Left lung (tissue), 10 donors: ENCODE measurements around the gene RASAL2. TPM values are rescaled to one million over a fixed set of nuclear protein-coding genes. Genes with fewer than 3 reads are reported as not detected.

ENCODE experiments used
- ATAC-seq: fragments of 200-7000 bp; cut with Tn5 transposase; one replicate; pipeline ENCODE4 v1.9.1; 2020; ENCODE audit warnings: moderate library complexity
- DNase-seq, 4 donors: peaks; one replicate each; pipeline ENCODE4 v3.0.0-alpha.2; 2013 to 2020
- H3K27ac ChIP-seq, 2 donors: fragments of 200-600 bp; sonication (generic) in 1 of 2; one replicate each; pipeline versions ENCODE4 v1.5.0 to v1.8.0; 2020 to 2021
- H3K27me3 ChIP-seq, 2 donors: fragments of 200-600 bp; sonication (generic) in 1 of 2; one replicate each; pipeline versions ENCODE4 v1.5.0 to v1.8.0; 2020 to 2021
- H3K36me3 ChIP-seq, 2 donors: fragments of 200-600 bp; sonication (generic) in 1 of 2; one replicate each; pipeline versions ENCODE4 v1.5.0 to v1.8.0; 2020 to 2021
- H3K4me1 ChIP-seq, 2 donors: fragments of 200-600 bp; one replicate each; pipeline ENCODE4 v1.8.0; 2021
- H3K4me3 ChIP-seq, 2 donors: fragments of 200-600 bp; sonication (generic) in 1 of 2; one replicate each; pipeline versions ENCODE4 v1.5.0 to v1.8.0; 2020 to 2021; ENCODE audit warnings: mild to moderate bottlenecking in 1 of 2
- H3K9me3 ChIP-seq, 2 donors: fragments of 200-600 bp; sonication (generic) in 1 of 2; one replicate each; pipeline versions ENCODE4 v1.5.0 to v1.8.0; 2020 to 2021
- CTCF ChIP-seq, 2 donors: fragments of 200-600 bp; sonication (generic) in 1 of 2; IDR thresholded peaks; one replicate each; pipeline versions ENCODE4 v1.5.0 to v1.8.0; 2021; ENCODE audit warnings: antibody characterized with exemption in 2 of 2
- intact Hi-C, 2 donors: fragments of 100-400 bp; cut with DNase I; formaldehyde crosslinking; loops; one replicate each; pipeline versions ENCODE4 v1.11.2 to v1.14.2; 2022
- polyA plus RNA-seq, 6 donors: library from polyadenylated mRNA; unstranded; fragments of 120-200 nt; gene quantifications; one replicate each; pipeline ENCODE4 v1.2.1, GENCODE V29; 2013; ENCODE audit not compliant: insufficient read length in 6 of 6
- total RNA-seq, 2 donors: library from RNA; stranded (reverse); fragmentation: NEBNext Ultra II Directional; extraction: Animal tissue kit (Norgen Biotek cat#: 25700); gene quantifications; one replicate each; pipeline ENCODE4 v1.2.1, GENCODE V29; 2021
- donor health status: DM: no; HTN: yes; CAD: no.
- donor health status: DM: no; HTN: no; CAD: no.

Gene RASAL2
- total and polyA plus RNA-seq, 8 donors, result 26.4 to 35.6 (median 29.5) TPM

DNA sequence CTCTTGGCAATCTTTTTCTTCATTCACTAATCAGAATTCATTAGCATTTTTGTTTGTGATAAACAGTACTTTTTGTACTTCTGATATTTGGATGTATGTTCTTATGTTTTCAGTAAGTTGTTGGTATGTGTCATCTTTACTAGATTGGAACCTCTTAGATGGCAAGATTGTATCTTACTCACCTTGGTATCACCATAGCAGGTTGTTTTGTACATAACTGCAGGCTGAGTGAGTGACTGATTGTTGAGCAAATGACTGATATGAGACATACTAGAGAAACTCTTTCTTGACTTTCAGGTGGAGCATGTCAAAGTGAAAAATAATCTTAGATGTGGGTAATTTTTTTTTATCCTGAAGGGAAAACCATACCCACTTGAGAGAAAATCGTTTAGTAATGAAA is 229.2 kb downstream of the RASAL2 start:
- no peak for TF ChIP-seq CTCF (IDR thresholded peaks at IDR 0.05)
- intact Hi-C loops, result no loop called here
- ATAC-seq, result no peak

DNA sequence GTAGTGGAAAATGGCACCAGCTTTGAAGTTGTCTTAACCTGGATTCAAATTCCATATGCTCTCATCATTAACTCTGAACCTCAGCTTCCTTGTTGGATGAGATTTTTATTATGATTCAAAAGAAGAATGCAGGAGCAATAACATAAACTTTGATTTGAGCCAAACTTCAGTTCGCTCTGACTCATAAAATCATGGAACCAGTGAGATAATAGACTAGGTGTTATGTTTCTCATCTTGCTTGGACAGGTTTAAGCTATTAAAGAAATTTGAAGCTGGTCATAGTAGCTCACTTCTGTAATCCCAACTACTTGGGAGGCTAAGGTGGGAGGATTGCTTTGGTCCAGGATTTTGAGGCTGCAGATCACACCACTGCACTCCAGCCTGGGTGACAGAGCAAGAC is 230.1 kb downstream of the RASAL2 start:
- Histone ChIP-seq H3K36me3 (no peaks in the 10 kb centered on the region), H3K4me3 (no peak overlapping the region), H3K27ac (no peak overlapping the region), H3K27me3 (no peaks in the 10 kb centered on the region), H3K4me1 (no peaks in the 10 kb centered on the region), H3K9me3 (no peaks in the 10 kb centered on the region)
- no peak for ATAC-seq
- DNase-seq, result no peak
- TF ChIP-seq CTCF (IDR thresholded peaks at IDR 0.05), result no peak
- intact Hi-C loops, result no loop called here

More for the DNA sequence above, 229.2 kb downstream of the RASAL2 start:
- Histone ChIP-seq H3K4me1 (no peaks in the 10 kb centered on the region), H3K36me3 (no peaks in the 10 kb centered on the region), H3K4me3 (no peak overlapping the region), H3K9me3 (no peaks in the 10 kb centered on the region), H3K27me3 (no peaks in the 10 kb centered on the region), H3K27ac (no peak overlapping the region)
- DNase-seq, result no peak

- DNase-seq (no peak), ATAC-seq (no peak)
- Histone ChIP-seq H3K27me3 (no peaks in the 10 kb centered on the region), H3K9me3 (no peaks in the 10 kb centered on the region), H3K4me3 (no peak overlapping the region), H3K27ac (no peak overlapping the region), H3K4me1 (no peaks in the 10 kb centered on the region), H3K36me3 (no peaks in the 10 kb centered on the region)
- intact Hi-C loops, result no loop called here
- TF ChIP-seq CTCF (IDR thresholded peaks at IDR 0.05), result no peak
Observed at GRCh38 chr1:178328728-178329127, 234.8 kb downstream of the RASAL2 start.

DNA sequence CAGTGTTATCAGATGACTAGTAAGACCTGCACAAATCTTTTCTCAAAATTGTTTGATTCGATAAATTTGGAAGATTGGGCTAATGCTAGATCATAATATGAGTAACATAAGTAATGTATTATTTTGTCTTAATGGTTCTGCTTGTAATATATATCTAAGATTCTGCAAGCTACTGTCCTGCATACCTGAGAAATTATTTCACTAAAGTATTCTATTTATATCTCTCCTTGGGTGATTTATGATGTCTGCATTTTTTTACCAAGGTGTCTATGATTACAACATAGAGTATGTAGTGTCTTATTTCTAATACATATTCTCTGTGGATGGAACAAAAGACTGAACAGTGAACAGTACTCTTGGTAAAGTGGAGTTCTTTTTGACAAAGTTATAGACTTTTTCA is 236.2 kb downstream of the RASAL2 start:
- no peak for DNase-seq
- Histone ChIP-seq H3K4me3 (no peak overlapping the region), H3K27me3 (no peaks in the 10 kb centered on the region), H3K9me3 (no peaks in the 10 kb centered on the region), H3K4me1 (no peaks in the 10 kb centered on the region), H3K36me3 (no peaks in the 10 kb centered on the region), H3K27ac (no peak overlapping the region)
- ATAC-seq, result peak; percentile 48
- intact Hi-C loops, result no loop called here
- TF ChIP-seq CTCF (IDR thresholded peaks at IDR 0.05), result no peak

DNA sequence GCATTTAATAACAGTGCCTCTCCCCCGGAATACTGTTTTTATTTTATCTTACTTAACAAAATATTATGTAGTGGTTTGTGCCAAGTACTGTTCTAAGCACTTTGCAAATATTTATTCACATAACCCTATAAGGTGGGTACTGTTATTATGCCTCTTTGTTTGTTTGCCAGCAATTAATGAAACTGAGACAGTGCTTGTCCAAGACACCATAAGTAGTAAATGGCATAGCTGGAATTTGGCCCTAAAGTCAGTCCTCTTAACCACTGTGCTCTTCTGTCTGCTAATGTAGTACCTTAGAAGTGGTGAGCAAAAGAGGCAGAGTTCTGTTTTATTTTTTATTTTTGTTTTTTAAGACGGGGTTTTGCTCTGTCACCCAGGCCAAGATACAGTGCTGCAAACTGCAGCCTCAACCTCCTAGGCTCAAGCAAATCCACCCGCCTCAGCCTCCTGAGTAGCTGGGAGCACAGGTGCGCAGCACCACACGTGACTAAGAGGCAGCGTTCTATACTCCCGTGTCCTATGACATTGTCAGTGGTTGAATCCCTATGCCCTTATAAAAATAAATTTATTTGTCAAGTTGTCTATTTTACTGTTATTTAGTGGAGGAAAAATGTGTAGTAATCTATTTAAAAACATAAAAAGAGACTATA is 237.1 kb downstream of the RASAL2 start:
- no peak overlapping the region for H3K27ac ChIP-seq
- H3K4me1 ChIP-seq, result no peaks in the 10 kb centered on the region
- no peak for TF ChIP-seq CTCF (IDR thresholded peaks at IDR 0.05)
- no peaks in the 10 kb centered on the region for H3K27me3 ChIP-seq
- H3K36me3 ChIP-seq, result no peaks in the 10 kb centered on the region
- DNase-seq (no peak), ATAC-seq (peak; percentile 80)
- no peak overlapping the region for H3K4me3 ChIP-seq
- H3K9me3 ChIP-seq, result no peaks in the 10 kb centered on the region
- intact Hi-C loops, result no loop called here
